ENCODE data around the gene SMG6.
"Not testable (repeated sequence)": the region's sequence is repeated elsewhere in the genome, so short reads cannot be mapped to it uniquely, and the experiment has no call there.

SMG6 gene

DNA sequence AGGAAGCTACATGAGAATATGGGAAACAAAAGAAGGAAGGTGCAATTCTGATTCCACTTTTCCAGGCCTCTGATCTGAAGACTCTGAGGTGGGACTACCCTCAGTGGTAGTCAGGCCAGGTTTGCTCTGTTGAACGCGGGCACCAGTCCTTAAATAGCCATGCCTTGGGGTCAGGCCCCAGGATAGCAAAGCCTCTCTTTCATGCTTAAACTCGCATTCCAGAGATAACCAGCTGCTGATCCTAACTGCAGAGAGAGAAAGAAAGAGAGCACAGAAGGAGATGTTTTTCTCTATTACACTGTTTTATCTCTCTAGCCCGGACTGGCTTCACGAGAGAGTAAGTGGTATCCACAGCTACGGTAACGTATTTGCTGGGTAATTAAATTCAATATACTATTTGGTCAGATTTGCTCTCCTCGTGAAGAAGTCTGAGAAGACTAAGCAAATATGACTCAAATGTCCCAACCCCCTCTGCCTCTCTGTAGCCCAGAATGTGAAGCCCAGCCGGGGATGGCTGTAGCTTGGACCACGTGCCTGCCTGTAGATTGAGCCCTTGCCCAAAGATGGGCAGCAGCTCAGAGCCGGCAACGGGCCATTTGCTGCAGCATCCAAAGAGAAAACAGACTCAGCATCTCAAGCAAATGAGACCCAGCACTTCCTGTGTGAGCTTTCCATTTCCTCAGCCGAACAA is 122.2 kb downstream of the SMG6 start:
- no peak for DNase-seq (ENCODE audit: low read depth in 2 of 3, low spot score in 2 of 3)

DNA sequence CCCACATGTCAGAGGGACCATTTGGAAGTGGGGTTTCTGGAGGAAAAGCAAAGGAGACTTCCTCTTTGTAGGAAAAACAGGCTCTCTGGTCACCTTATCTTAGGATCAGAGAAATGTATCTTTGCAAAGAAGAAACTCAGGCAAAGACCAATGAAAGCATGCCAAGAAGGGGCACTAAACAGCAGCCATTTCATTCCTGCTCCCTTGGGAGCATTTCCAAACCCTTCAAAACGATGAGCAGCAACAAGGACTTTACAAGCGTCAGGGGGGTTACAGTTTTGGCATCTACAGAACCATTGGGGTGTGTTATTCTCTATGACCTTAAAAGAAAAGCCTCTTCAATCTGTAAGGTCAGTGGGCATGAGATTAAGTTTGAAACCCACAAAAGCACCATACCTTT is 122.8 kb downstream of the SMG6 start:
- no peak for DNase-seq (ENCODE audit: low read depth in 2 of 3, low spot score in 2 of 3)

DNA sequence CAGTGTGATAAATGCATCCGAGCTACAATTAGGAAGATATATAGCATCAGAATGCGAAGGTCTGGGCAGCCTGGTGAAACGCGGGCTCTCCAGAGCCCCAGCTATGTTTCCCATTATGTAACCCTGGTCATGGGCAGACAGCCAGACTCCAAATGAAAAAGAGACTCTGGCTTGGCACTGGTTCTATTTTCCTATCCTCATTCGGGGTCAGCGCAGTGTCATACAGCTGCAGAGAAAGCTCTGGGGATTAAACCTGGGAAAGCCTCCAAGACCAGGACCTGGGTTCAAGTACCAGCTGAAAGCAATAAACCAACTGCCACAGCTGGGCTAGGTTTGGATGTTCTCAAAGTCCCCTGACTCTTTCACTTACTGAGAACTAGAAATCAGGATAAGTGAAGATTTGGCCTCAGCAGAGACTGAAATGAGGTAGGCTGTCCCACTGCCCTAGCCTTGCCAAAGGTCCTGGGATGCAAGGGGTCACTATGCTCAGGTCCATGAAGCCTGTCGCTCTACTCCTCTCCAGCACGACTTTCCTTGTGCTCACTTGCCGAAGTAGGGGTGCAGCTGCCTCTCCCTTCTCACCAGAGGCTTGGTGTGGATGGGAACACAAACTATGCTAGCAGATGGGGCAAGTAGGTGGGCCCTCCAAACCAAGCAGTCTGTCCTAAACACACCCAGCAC is 123.8 kb downstream of the SMG6 start:
- DNase-seq (ENCODE audit: low read depth in 2 of 3, low spot score in 2 of 3) = no peak

GRCh38 chr17:2178798-2179501 is 124.6 kb downstream of the SMG6 start:
- no peak for DNase-seq (ENCODE audit: low read depth in 2 of 3, low spot score in 2 of 3)

GRCh38 chr17:2177235-2177811 is 126.3 kb downstream of the SMG6 start:
- no peak for DNase-seq (ENCODE audit: low read depth in 2 of 3, low spot score in 2 of 3)

DNA sequence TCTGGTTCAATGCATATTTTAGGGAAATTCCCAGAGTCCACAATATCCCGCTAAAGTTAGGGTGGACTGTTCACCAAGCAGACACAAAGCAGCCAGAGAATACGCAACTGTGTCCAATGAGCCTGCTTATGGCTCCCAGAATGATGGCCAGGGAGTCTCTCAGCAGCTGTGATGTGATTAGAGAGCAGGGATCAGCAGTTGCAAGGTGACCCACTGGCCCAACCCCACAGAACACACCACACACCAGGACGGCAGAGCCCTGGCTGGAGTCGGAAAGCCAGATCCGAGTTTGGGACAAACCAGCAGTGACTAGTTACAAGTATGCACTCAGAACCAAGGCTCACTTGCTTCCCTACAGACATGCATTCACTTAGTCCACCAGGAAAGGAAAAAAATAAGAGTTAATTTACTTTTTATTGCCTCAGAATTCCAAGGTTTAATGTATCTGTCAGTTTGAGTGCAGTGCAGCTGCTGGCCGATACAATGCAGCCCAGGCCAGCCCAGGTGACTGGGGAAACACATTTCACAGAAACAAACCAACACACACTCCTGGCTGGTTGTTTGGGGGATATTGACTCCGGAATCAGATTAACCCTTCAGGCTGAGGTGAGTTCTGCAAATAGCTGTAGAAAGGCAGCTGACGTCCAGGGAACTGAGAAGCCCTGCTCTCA is 127.0 kb downstream of the SMG6 start:
- DNase-seq (ENCODE audit: low read depth in 2 of 3, low spot score in 2 of 3) = no peak

DNA sequence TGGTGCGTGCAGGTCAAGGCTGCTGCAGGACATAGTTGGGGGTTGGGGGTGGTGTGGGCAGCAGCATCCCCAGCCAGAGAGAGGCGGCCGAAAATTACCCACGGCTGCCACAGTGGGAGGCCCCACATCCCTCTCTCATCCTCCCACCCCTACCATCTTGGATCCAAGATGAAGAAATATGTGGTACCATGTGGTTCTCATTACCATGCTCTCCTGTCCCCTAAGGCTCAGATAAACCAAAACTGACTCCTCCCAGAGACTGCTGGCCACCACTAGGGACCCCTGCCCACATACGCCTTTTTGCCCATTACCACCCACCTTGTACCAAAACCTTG is 128.3 kb downstream of the SMG6 start:
- no peak for DNase-seq (ENCODE audit: low read depth in 2 of 3, low spot score in 2 of 3)

GRCh38 chr17:2174468-2175293 is 128.9 kb downstream of the SMG6 start:
- no peak for DNase-seq (ENCODE audit: low read depth in 2 of 3, low spot score in 2 of 3)

DNA sequence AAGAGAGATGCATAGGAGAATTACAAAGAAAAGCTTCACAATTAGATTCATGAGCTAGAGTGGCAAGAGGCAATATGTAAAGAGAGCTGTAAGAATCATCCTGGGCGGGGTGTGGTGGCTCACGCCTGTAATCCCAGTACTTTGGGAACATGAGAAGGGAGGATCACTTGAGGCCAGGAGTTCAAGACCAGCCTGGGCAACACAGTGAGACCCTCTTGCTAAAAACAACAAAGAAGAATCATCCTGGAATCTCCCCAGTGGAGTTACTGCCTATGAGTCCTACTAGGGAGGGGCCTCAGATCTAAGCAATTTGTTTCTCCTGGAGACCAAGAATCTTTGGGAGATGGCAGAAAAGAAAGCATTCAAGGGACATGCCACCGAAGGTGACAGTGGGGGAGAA is 129.6 kb downstream of the SMG6 start:
- no peak for DNase-seq (ENCODE audit: low read depth in 2 of 3, low spot score in 2 of 3)

DNA sequence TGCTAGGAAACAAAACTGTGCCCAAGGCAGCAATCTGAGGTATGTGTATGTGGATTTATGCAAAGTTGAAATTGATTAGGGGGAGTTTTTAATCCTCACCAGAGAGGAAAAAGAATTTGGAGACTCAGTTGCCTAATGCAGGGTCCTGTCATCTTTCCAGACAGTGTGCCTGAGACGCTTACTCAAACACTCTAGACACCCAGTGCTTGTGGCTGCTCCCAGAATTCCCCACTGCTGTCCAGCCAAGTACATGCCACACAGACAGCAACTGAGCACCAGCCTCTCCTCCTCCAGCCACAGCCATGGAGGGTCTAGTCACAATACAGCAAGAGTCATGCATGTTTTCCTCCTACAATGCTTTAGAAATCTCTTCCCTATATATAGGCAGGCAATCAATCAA is 130.6 kb downstream of the SMG6 start:
- no peak for DNase-seq (ENCODE audit: low read depth in 2 of 3, low spot score in 2 of 3)

DNA sequence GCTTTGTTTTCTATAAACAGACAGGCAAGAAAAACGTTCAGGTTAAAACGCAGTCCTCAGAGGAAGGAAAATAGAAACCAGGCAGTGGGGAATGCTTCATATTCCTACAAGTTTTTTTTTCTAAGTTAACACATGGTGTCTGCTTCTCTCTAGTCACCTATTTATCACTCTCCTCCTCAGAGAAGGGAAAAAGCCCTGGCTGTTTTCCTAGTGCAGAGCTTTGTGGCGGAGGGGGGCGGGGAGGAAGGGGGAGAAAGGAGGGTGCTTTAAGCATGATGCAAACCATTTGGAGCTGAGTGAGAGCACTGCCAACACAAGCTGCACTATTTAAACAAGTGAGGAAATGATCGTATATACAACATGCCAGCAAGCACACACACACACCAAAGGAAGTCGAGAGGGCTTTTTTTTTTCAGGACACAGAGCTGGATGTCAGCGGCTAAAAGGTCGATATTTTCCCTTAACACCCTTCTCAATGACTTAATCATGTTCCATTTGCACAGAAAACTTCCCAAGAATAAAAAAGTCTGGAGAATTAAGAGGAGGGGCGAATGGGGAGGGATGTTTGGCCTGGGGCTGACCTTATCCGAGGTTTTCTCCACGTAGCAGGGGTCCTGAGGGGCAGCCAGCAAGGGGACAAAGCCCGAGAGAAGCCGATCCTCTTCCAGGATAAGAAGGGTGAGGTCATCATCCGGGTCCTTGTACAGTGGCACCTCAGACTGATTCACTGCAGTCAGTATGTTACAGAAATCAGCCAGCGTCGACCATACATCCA is 131.3 kb downstream of the SMG6 start:
- no peak for DNase-seq (ENCODE audit: low read depth in 2 of 3, low spot score in 2 of 3)

DNA sequence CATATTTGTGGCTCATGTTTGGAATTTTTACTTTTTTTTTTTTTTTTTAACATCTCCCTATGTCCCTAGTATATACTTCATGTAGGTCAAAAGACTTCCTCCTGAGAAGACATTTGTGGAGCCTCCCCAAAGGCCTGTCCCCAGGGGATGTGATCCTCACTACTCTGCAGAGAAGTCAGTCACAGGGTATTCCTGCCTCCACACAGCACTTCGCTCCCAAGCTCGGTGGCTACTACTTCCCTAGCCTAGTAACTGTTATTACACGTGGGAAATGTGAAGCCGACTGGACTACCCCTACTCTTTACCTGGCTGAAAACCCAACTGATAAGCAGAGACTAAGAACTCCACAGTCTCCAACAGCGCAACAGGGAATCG is 131.9 kb downstream of the SMG6 start:
- DNase-seq (ENCODE audit: low read depth in 2 of 3, low spot score in 2 of 3) = no peak

GRCh38 chr17:2170023-2170422 is 133.6 kb downstream of the SMG6 start:
- no peak for DNase-seq (ENCODE audit: low read depth in 2 of 3, low spot score in 2 of 3)

- not testable (repeated sequence) for DNase-seq (ENCODE audit: low read depth in 2 of 3, low spot score in 2 of 3)
Measured at GRCh38 chr17:2165723-2166122, 137.9 kb downstream of the SMG6 start.

DNA sequence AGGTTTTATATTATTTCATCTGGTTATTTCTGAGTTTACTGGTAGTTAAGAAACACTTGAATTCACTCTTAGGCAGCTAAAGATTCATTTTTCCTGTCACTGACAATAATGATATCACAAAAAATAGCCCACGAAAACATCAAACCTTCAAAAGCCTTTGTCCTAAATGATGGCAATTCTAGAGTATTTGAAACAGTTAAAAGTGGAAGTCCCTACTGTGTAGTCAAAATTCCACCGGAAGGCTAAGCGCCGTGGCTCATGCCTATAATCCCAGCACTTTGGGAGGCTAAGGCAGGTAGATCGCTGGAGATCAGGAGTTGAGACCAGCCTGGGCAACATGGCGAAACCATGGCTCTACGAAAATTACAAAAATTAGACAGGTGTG is 145.2 kb downstream of the SMG6 start:
- no peak for DNase-seq (ENCODE audit: low read depth in 2 of 3, low spot score in 2 of 3)

DNA sequence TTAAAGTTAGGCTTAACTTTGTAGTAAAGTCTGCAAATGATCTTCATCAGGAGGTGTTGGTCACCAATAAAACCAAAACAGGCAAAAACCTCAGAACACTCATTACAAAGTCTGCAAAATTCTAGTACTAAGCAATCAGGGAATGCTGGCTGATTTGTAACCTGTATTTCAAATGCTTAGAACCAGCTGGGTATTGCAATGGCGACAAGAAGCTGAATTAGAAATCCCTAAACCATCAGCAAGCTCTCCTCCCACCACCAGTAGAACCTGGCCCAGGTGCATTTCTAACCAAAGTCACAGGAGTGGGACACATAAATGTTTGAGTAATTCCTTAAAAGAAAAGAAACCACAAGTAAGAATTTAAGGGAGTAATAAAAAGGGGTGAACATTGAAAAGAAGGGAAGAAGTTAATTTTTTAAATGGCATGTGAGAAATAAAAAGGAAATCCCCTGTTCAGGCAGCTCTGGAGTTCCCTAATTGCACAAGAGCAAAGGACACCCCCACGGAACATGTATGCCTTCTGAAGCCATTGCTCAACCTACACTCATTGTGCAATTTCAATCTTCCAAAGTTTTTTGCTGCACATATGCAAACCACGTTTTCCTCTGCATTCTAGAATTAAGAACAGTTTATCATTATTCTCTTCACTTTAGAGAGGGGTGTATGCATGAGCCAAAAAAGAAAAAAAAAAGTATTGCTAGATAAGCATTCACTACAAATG is 145.8 kb downstream of the SMG6 start:
- no peak for DNase-seq (ENCODE audit: low read depth in 2 of 3, low spot score in 2 of 3)

DNA sequence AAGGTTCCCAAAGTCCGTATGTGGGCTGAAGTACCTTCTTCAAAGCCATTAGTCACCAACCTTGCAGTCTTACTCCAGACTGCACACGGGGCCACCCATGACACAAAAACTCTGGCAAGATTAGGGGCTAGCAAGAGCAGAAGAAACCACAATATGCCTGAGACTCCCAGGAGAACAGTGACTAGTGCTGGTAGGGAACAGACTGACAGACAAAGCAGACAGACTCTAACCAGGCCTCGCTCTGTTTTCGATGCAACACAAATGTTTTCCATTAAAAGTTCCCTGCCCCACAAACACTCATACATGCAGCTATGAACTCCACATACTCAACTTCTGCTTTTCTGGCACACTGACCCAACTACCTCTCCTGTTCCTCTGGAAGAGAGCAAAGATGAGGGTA is 146.5 kb downstream of the SMG6 start:
- DNase-seq (ENCODE audit: low read depth in 2 of 3, low spot score in 2 of 3) = no peak

DNA sequence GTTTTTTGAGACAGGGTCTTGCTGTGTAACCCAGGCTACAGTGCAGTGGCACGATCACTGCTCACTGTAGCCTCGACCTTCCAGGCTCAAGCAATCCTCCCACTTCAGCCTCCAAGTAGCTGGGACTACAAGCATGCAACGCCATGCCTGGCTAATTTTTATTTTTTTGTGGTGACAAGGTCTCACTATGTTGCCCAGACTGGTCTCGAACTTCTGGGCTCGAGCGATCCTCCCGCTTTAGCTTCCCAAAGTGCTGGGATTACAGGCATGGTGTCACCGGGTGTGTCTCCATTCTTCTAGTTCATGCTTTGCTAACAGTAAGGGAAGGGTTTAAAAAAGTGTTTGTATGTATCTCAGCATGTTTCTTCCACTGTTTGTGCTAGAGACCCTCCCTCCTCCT is 146.9 kb downstream of the SMG6 start:
- DNase-seq (ENCODE audit: low read depth in 2 of 3, low spot score in 2 of 3) = no peak

GRCh38 chr17:2155573-2155972 is 148.0 kb downstream of the SMG6 start:
- DNase-seq (ENCODE audit: low read depth in 2 of 3, low spot score in 2 of 3) = no peak
